HG02970 (cell line): ENCODE data around the gene CAMK1D.
"Not testable (repeated sequence)": the region's sequence is repeated elsewhere in the genome, so short reads cannot be mapped to it uniquely, and the experiment has no call there.

Source experiments
- ATAC-seq: cut with Tn5 transposase; IDR thresholded peaks from one replicate; pipeline ENCODE4 v1.9.1; 2021; ENCODE audit warnings: mild to moderate bottlenecking, moderate library complexity, moderate number of reproducible peaks; ENCODE audit not compliant: unreplicated experiment, low FRiP score

Gene CAMK1D

DNA sequence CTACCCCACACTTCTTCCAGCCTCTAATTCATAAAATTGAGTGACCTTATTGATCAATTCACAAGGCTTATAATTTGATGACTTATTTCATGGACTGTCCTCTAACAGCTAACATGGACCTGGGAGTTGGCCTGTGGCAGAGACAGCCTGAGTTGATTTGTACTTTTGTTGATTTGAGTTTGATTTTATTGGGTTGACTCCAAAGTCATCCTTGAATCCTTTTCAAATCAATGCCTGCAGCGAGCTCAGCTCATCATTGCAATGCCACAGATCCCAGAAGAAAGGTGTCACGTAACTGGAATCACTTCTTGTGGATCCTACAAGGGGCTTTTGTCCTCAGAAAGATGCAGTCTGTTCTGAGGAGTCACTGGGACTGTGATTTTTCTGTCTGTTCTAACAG, 138.0 kb downstream of the CAMK1D start:
- no peak for ATAC-seq

DNA sequence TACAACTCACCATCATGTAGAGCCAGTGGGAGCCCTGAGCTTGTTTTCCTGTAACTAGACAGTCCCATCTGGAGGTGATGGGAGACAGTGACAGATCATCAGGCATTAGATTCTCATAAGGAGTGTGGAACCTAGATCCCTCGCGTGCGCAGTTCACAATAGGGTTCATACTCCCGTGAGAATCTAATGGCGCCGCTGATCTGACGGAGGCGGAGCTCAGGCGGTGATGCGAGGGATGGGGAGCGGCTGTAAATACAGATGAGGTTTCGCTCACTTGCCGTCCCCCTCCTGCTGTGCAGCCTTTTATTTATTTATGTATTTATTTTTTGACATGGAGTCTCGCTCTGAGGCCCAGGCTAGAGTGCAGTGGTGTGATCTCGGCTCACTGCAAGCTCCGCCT, 139.3 kb downstream of the CAMK1D start:
- no peak for ATAC-seq

DNA sequence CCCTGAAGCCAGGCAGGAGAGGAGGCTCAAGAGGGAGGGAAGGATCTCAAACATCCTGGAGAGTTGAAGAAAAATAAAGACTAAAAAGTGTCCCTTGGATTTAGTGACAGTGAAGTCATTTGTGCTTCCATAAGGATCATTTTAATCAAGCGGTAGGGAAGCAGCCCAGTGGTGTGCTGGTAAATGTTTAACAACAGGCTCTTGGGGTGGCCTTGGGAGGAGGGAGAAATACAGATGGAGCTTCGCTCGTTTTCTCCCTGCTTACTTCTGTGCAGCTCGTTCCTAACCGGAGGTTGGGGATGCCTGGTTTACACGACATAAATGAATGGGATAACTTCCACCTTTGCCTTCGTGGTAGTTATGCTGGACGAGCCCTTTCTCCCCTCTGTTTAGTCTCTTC, 140.0 kb downstream of the CAMK1D start:
- ATAC-seq = no peak

DNA sequence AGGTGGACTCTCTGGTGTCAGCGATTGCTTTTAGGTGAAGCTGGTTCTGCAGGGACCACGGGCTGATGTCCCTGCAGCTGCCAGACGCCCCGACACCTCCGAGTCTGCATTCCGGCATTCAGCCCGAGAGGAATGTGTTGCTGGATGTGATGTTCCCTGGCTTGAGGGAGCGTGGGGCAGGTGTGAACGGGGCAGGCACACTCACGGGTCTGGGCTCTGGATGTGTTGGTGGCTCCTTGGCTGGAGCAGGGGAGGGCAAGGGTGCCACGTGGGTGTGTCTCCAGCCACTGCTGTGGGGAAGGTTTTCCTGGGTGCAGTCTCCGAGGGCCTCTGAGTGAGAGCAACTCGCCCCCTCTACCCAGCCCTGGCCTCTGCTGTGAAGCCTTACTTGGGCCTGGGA, 140.5 kb downstream of the CAMK1D start:
- ATAC-seq = no peak

DNA sequence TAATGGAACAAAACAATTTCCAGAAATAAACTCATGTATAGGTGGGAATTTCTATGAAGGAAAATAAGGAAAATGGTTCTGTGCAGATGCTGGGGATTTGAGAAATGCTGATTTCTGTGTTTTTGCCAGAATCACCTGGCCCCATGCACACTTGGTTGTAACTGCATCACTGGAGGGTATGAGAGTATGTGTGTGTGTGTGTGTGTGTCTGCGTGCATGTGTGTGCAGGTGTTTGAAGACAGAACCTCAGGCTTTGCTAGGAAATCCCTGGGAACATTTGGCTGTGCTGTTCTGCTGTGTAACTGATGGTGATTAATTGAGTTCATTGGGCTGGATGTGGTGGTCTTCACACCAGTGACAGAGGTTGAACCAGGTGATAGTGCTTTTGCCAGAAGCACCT, 141.6 kb downstream of the CAMK1D start:
- ATAC-seq = no peak

DNA sequence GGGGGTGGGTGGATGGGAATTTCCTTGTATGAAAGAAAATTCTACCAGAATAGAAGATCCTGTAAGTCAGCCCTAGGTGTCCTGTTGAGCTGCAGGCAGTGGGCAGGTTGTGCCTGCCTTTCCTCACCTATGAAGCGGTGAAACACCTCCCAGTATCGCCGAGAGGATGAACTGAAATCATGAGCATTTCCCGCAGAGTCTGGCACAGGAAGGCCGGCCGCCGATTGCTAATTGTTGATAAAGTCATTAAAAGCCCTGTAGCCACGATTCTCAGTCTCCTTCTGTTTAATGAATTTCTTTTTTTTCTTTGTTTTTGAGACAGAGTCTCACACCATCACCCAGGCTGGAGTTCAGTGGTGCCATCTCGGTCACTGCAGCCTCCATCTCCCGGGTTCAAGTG, 142.1 kb downstream of the CAMK1D start:
- ATAC-seq = no peak

DNA sequence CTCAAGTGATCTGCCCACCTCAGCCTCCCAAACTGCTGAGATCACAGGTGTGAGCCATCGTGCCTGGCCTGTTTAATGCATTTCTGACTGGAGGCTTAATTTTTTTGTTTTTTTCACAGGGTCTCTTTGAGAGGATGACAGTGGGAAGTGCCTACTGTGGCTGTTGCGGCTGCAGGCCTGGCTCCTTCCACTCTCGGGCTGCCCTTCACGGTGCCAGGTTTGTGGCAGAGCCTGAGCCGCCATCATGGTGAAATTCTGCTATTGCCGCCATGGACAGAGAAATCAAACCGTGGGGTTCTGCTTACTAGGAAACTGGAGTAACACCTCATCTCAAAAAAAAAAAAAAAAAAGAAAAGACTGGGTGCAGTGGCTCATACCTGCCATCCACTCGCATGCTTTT, 142.7 kb downstream of the CAMK1D start:
- no peak for ATAC-seq

DNA sequence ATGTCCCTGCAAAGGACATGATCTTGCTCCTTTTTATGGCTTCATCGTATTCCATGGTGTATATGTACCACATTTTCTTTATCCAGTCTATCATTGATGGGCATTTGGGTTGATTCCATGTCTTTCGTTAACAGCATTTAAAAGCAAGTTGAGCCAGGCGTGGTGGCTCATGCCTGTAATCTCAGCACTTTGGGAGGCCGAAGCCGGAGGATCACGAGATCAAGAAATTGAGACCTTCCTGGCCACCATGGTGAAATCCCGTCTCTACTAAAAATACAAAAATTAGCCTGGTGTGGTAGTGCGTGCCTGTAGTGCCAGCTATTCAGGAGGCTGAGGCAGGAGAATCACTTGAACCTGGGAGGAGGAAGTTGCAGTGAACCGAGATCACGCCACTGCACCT, 147.7 kb downstream of the CAMK1D start:
- not testable (repeated sequence) for ATAC-seq

DNA sequence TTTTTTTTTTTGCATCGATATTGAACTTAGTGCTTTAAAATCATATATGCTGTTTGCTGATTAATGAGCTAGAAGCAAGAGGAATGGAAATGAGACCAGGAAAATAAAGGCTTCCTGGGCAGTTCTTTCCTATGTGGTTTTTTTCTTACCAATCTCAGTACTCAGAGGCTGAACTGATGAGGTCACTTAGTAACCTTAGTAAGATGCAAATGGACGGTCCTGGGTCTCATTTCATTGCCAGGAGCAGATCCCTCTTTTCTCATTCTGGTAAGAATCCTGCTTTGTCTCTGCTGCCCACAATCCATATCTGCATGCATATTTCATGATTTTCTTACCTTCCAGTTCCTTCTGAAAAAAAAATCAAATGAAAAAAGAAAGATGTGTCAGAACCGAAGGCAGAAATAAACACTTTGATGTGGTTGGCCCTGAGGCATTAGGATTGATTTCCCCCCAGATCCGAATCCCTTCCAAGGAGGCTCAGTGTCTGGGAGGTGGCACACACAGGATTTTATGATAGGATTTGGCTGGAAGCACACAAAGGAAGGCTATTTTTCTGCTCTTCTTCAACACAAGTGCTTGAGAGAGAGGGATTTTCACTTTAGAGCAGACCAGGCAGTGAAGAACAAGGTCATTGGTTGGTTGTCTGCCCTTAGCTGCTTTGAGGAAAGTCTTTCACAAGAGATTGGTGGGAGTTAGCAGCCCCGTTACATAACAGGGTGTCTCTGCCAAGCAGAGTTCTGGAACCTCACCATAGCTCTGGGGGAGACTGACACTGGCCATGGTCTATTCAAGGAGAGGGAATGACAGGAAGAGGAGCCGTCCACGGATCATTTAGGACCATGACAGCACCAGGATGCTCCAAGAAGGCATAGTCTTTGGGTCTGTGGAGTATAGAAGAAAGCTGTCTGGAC, 150.0 kb downstream of the CAMK1D start:
- ATAC-seq = no peak

DNA sequence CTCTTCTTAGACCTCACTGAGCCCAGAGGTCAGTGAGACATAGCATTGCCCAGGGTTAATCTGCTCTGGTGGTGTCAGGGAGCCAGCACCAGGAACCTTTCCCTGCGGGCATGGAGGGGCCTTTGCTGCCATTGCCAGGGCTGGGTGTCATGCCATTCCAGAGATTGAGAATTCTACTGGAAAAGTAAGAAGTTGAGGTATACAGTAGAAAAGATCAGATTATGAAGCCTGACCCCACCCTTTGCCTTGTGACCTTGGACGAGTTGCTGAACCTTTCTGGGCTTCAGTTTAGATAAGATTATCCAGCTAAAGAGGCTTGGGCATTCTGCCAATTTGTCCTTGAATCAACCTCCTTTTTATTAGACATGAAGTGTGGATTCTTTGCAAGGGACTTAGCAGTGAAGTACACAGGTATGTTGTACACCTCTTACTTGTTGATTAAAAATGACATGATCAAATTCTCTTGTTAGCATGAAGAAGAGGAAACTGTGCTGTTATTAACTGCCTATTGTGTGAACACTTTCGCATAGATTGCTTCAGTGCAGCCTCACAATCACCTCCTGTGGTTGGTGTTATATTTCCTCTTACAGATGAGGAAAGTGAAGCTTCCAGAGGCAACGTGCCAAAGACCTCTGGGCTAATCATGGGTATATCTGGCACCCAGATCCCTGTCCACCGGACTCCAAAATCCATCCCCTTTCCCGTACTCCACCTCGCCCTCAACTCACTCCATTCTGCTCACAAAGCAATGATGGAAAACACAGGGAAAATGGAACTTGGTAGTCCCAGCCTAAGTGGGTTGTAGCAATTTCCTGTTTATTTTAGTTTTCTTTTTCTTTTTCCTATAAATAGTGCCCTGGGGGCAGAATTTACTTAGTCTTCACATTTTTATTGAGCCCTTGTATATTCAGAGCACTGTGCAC, 151.3 kb downstream of the CAMK1D start:
- no peak for ATAC-seq

DNA sequence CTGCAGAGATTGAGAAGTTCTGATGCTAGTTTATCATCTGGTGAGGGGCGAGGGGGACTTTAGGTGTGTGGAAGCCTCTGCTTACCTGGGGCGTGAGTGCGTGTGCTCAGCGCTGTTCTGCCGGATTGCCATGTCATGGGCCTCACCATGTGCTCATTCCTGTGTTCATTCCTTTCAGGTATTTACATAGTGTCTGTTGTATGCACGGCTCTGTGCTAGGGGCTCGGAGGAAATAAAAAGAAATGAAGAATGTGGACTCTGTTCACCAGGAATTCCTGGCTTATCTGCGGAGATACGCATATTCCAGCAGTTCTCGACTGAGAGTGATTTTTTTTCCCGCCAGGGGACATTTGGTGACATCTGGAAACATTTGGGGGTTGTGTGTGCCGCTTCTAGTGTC, 152.0 kb downstream of the CAMK1D start:
- ATAC-seq = no peak

DNA sequence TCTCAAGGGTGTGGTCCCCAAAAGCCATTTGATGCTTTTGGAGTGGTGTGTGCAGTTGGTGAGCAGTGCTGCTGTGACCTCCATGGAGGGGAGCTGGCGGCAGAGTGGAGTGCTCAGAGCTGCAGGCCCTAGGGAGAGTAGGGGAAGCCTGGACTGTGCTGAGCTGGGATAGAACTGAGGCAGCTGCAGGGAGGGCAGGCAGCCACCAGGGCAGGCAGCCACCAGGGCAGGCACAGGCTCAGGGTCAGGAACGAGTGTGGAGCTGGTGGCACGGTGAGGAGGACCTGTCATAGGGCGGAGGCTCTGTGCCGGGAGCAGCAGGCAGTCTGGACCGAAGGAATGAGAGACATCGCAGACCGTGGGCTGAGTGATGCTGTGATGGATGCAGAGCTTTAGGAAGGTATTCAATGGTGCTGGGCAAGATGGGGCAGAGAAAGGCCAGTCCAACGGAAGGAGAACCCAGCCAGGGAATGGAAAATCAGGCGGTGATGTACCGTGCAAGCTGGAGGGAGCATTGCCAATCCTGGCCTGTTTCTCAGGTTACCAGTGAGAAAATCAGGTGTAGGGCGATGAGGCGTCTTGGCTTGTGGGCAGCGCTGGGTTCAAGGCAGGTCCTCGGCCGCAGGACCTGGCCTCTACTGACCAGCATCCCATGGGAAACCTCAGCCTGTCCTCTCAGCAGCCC, 152.6 kb downstream of the CAMK1D start:
- ATAC-seq = no peak

DNA sequence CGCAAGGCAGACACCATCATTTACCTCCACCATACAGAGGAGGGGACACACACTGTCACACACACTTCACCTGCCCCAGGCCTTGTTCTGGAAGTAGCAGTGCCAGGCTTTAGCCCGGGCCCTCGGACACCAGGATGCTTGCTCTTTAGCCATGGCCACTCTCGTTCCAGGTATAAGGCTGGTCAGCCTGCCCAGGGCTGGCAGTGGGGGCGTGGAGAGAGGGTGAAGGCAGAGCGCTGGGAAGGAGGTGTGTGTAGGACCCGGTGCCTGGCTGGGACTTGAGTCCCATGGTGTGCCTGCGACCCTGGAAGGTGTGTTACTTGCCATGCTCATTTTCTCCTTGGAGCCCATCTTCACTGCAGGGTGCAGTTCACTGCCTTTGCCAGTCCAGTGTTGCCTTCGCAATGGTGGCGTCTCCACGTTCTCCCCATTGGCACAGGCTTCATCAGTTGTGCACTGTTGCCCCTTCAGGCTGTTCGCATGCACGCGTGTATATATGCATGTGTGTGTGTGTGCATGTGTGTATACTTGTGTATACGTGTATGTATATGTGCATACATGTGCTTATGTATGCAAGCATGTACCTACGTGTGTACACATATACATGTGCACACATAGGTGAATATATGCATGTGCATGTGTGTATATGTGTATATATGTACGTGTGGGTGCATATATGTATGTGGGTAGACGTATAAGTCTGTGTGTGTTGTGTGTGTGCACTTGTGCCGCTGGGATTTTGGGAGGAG, 153.4 kb downstream of the CAMK1D start:
- ATAC-seq = no peak

DNA sequence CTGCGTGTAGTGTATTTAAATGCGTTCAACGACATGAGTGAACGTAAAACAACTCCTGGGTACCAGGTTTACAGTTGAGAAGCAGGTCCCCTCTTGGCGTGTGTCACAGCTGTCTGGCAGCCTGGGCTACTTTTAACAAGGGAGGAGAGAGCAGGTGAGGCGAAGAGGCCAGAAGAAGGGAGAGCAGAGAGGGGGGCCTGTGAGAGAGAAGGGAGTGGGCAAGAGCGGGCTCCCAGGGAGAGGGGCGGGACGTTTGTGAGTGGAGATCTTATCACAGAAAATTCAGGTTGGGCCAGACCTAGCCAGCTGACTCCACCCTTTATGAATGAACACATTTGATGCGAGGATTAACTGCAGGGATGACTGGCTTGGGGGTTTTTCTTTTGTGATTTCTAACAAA, 154.0 kb downstream of the CAMK1D start:
- ATAC-seq = no peak

DNA sequence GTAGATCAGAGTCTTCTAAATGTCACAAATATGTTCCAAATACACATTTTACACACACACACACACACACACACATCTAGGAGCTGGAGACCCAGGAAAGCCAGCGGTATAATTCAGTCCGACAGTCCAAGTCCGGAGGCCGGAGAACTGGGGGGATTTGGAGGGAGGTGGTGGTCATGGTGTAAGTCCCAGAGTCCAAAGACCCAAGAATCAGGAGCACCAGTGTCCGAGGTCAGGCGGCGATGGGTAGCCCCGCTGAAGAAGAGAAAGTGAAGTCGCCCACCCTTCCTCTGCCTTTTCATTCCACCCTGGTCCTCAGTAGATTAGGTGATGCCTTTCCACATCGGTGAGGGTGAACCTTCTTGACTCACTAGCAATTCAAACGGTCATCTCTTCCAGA, 154.8 kb downstream of the CAMK1D start:
- no peak for ATAC-seq

DNA sequence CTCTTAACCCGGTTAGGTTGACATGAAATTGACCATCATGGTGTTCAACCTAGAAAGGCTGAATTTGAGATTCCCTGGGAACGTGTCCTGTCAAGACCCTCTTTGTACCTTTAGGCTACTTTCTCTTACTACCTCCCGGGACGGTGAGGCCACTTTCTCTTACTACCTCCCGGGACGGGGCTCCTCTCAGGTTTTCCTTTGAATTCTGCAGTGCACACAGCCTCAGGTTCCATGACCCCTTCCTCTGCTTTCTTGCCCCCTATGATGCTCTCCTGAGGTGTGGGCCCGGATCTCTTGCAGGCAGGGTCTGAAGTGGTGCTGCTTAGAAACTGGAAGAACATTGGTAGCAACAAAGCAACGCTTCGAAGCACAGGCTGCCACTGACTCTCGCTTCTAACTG, 155.3 kb downstream of the CAMK1D start:
- no peak for ATAC-seq

DNA sequence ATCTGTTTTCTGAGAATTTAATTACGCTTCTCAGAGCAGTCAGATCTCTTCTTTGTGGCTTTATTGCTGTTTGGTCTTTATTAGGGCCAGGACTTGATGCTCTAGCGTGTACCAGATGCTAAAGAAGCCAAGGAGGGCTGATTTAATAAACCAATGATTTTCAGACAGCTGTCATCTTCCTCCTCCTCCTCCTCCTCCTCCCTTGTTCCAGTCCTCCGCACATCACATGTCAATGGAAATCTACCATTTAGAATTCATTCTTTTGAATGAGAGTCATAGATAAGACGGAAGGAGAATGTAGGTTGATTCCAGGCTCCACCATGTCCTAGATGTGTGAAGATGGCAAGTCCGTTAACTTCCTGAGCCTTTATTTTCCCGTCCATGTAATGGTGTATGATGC, 156.3 kb downstream of the CAMK1D start:
- no peak for ATAC-seq

DNA sequence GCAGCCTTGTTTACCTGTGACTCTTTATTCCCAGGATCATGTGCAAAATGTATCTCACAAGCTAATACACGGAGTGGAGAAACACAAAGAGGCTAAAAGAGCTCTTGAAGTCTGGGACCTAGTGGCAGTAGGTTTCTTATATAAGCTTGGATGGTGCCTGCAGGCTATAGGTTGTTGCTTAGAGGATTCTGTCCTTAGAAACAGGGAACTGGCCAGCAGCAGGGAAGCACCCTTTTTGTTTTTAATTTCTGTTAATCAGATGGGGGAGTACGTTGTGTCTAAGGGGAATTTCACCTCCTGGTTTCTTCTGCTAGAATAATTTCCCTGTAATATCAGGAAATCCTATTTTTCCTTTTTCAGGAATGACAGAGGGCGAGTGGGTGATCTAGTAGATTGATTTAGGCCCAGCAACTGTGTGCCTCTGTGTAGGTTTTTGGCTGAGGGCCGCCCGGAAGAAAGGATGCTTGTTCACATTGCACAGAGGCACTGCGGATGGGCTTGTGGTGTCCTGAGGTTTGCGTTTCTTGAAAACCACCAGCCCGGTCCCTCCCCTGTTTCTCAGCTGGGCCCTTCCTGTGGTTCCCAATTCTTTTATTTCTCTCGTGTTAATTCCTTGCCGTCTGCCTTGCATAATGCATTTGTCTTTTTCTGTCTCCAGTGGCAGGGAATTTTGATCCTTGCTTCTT, 158.0 kb downstream of the CAMK1D start:
- no peak for ATAC-seq

DNA sequence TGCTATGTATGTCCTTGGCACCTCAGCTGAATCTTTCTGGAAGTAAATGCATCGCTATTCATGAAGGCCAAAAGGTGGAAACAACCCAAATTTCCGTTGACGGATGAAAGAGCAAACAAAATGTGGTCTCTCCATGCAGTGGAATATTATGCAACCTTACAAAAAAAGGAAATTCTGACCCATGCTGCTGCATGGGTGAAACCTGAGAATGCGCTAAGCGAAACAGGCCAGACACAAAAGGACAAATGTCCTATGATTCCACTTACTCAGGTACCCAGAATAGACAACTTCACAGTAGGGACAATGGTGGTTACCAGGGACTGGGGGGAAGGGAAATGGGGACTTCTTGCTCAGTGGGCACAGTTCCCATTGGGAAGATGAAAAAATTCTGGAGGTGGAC, 158.8 kb downstream of the CAMK1D start:
- ATAC-seq = no peak
